Vagina (tissue), 2 donors: ENCODE data around the gene ATP6V1G2.

Experiments
- CTCF ChIP-seq, 3 experiments: fragments of 450-650 bp in 2 of 3; fragments of 200-600 bp in 1 of 3; sonication (generic) in 1 of 3; IDR thresholded peaks; one replicate each; pipeline ENCODE4 v1.5.1; 2017 to 2019; ENCODE audit warnings: antibody characterized with exemption in 3 of 3, mild to moderate bottlenecking in 2 of 3, moderate library complexity in 2 of 3
- POLR2A ChIP-seq, 2 donors: fragments of 450-650 bp; IDR thresholded peaks; one replicate each; pipeline ENCODE4 v1.6.1; 2017; ENCODE audit warnings: antibody characterized with exemption in 2 of 2, mild to moderate bottlenecking in 2 of 2, moderate library complexity in 2 of 2
- POLR2AphosphoS5 ChIP-seq, 2 donors: sonication (generic); formaldehyde crosslinking; IDR thresholded peaks; one replicate each; pipeline ENCODE4 v1.9.0; 2017; ENCODE audit warnings: antibody characterized with exemption in 2 of 2, mild to moderate bottlenecking in 2 of 2, low read depth in 1 of 2; ENCODE audit not compliant: insufficient read depth in 1 of 2

GRCh38 chr6:31558631-31559500 lies 12.5 kb upstream of the ATP6V1G2 start:
- no peak for TF ChIP-seq POLR2AphosphoS5 (IDR thresholded peaks at IDR 0.05; ENCODE audit: insufficient read depth in 1 of 2, low read depth in 1 of 2)
- TF ChIP-seq CTCF (IDR thresholded peaks at IDR 0.05), result no peak
- TF ChIP-seq POLR2A (IDR thresholded peaks at IDR 0.05), result no peak
